Measurements from ENCODE around the gene GTF2B.
"Not testable (repeated sequence)": the region's sequence is repeated elsewhere in the genome, so short reads cannot be mapped to it uniquely, and the experiment has no call there.

GTF2B gene

GRCh38 chr1:88883156-88883555, 8.2 kb downstream of the GTF2B start:
- DNase-seq (ENCODE audit: low read depth in 2 of 2), result no peak

DNA sequence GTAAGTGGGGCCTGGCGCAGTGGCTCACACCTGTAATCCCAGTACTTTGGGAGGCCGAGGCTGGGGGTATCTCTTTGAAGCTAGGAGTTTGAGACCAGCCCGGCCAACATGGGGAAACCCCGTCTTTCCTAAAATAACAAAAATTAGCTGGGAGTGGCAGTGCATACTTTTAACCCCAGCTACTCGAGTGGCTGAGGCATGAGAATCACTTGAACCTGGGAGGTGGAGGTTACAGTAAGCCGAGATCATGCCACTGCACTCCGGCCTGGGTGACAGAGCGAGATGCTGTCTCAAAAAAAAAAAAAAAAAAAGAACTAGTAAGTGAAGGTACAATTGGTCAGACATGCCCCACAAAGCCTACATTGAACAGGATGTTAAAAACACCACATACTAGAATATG, 10.7 kb downstream of the GTF2B start:
- not testable (repeated sequence) for DNase-seq (ENCODE audit: low read depth in 2 of 2)

GRCh38 chr1:88878731-88879130, 12.6 kb downstream of the GTF2B start:
- DNase-seq (ENCODE audit: low read depth in 2 of 2), result no peak

- no peak for DNase-seq (ENCODE audit: low read depth in 2 of 2)
Observed at GRCh38 chr1:88877911-88878310, 13.5 kb downstream of the GTF2B start.

DNA sequence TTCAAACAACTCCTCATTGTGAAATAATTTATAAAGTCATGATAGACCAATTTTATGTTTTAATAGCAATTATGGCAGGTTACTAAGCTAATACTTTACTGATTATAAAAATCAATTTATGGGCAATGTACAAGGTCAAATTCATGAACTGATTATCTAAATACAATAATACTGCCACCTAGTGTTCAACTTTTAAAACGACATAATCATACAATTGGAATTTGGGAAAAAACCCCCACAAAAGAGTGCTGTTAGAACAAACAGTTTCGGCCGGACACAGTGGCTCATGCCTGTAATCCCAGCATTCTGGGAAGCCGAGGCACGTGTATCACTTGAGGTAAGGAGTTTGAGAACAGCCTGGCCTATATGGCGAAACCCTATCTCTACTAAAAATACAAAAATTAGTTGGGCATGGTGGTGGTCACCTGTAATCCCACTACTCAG, 14.0 kb downstream of the GTF2B start:
- no peak for DNase-seq (ENCODE audit: low read depth in 2 of 2)

- DNase-seq (ENCODE audit: low read depth in 2 of 2), result no peak
Observed at GRCh38 chr1:88876573-88877365, 14.6 kb downstream of the GTF2B start.

DNA sequence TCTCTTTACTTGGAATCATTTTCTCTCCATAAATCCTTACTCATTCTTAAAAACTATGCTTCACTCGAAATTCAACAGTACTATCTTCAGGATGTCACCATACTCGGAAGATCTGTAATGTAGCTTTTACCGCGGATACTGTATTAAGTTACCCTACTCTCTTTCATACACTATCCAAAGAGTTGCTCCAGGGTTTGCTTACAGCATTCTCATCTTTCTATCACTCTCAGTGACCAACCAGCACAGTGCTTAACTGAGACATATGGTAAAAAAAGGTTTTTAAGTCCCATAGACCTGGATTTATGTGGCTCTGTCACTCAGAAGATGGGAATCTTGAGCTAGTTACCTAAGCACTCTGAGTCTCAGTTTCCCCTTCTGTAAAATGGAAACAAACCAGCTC, 15.8 kb downstream of the GTF2B start:
- DNase-seq (ENCODE audit: low read depth in 2 of 2), result no peak

DNA sequence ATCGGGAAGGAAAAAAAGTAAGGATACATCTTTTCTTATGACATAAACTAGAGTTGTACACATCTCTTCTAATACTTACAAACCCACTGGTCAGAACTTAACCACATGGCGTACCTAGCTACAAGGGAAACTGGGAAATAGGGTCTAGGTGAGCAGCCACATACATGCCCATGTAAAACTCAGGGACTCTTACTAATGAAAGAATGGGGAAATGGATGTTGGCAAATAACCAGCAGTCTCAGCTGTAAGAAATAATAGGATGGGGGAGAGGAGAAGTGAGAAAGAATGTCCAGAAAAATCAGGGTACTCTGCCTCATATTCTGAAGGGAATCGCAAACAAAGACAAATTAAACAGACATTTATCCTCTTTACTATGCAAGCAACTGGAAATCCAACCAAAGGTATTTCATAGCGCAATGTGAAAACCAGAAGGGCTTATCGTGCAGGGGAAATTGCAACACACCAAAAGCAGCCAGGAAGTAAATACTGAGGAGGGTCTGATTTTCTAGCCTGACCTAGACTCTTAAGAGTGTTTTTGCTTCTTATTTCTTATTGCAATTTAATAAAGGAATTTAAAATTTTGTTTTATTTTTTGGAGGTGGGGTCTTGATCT, 17.5 kb downstream of the GTF2B start:
- no peak for DNase-seq (ENCODE audit: low read depth in 2 of 2)

GRCh38 chr1:88869644-88870043, 21.7 kb downstream of the GTF2B start:
- DNase-seq (ENCODE audit: low read depth in 2 of 2), result not testable (repeated sequence)

DNA sequence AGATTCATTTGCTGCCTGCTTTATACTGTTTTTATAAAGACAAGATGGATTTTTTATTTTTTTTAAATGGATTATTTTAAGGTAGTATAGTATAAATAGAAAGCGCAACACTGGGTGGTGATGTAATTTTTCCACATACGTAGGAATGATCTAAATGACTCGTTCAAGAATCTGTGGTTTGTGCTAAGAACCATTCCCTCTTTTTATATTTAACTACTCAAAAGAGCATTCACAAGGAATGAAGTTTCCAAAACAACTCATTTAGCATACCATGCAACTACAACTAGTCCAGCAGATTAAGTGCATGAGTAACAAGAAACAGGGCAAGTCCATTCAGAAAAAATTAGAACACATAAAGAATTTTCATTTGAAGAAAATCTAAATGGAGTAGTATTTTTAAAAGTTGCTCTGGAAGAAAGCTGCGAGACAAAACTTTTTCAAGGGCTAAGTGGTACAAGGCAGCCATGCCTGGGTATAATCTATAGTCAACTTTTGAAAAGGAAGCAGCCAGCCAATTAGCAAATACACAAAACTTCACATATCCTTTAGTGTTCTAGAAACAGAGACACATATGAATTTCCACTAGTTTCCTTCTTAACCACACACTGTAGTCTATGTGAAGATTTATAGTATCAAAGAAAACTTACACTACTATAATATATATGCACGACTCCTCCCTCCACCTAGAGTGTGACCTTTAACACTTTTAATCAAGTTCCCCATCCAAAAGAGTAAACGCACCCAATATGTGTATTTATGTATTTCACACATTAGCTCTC, 23.4 kb downstream of the GTF2B start:
- DNase-seq (ENCODE audit: low read depth in 2 of 2), result no peak

DNA sequence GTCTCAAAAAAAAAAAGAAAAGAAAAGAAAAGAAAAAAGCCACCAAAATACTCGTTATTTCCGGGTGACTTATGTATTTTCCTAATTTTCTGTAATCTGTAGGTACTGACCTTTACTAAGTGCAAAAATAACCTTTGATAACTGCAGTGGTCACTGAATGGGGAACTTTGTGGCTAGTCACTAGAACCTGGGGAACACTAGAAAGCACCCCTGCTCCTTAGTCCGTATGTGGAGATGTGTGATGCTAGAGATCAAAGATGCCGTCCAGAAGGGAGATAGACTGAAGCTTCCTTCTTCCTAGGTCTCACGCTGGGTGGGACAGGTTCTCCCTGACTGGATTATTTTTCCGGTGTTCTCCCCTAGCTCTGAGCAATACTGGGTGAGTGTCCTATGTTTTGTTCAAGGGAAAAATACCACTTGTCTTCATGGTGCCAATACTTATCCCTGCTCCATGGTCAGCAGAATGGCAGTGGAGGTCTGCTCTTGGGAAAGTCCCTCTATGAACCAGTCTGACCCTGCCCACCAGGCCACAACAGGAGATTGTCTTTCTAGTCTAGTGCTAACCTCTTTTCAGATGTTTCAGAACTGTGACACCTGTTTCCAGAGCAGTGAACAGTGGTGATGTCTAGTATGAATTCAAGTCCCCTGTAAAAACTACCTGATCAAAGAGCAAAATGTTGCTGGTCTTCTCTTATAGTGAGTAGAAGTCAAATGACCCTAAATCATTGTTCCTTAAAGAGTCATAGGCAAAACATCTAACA, 39.9 kb downstream of the GTF2B start:
- DNase-seq (ENCODE audit: low read depth in 2 of 2), result no peak

DNA sequence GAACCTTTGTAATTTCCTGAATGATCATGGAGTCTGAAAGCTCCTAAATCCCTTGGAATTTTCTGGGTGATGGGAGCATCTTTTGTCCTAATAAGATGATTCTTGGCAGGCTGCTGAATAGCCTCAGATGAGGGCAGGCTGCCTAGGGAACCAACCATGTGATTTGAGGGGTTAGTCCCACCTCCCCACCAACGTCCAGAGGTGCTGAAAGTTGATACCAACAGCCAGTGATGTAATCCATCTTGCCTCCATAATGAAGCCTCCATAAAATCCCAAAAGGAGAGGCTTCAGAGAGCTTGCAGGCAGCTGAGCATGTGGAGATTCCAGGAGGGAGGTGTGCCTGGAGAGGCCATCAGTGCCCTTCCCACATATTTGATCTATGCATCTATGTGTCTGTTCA, 43.7 kb downstream of the GTF2B start:
- DNase-seq (ENCODE audit: low read depth in 2 of 2), result no peak

- no peak for DNase-seq (ENCODE audit: low read depth in 2 of 2)
Observed at GRCh38 chr1:88825721-88826120, 65.6 kb downstream of the GTF2B start.

- DNase-seq (ENCODE audit: low read depth in 2 of 2), result not testable (repeated sequence)
Observed at GRCh38 chr1:88819642-88820041, 71.7 kb downstream of the GTF2B start.

DNA sequence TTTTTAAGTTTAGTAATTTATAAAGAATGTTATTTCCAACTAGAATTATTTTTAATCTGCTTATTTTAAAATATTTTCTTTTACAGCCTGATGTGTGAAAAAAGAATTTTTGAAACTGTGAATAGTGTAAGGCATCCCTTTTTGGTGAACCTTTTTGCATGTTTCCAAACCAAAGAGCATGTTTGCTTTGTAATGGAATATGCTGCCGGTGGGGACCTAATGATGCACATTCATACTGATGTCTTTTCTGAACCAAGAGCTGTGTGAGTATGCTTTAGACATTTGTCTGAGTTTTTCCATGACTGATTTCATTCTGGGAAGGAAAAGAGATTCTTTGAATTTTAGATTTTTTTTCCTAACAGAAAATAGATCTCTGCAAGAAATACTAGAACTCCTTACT, 77.9 kb downstream of the GTF2B start:
- no peak for DNase-seq (ENCODE audit: low read depth in 2 of 2)

DNA sequence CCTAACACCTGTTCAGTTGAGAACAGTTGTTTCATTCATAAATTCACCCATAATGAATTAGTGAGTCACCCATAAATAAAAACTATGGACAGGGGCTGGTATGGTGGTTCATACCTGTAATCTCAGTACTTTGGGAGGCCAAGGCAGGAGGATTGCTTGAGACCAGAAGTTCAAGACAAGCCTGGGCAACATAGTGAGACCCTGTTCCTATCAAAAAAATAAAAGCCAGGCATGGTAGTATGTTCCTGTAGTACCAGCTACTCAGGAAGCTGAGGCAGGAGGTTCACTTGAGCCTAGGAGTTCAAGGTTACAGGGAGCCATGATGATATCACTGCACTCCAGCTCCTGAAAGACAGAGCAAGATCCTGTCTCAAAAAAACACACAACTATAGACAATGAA, 79.0 kb downstream of the GTF2B start:
- no peak for DNase-seq (ENCODE audit: low read depth in 2 of 2)

- no peak for DNase-seq (ENCODE audit: low read depth in 2 of 2)
Observed at GRCh38 chr1:88803444-88803843, 87.9 kb downstream of the GTF2B start.

DNA sequence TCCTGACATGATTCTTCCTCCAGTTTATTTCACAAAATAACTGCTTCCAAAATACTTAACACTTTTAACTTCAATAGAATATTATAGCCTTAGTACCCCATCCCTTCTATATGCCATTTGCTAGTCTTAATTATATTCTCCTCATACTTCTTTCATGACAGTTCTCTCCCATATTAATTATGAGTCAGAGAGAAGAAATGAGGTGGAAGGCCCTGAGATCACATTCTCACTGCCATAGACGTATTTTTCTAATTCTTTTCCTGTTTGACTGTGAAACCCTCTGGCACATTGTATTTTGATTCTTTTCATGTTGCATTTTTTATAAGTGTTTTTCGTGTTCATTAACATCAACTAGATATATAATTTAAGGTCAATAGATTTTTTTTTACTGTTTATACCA, 88.4 kb downstream of the GTF2B start:
- no peak for DNase-seq (ENCODE audit: low read depth in 2 of 2)

All from stimulated activated CD4-positive, alpha-beta T cell treated with anti-CD3 and anti-CD28 coated beads, Interleukin-1b, Interleukin-23, amount 100 ng/mL, for 4 hours (primary cell).